GM21360 (cell line): ENCODE results near the gene FSHB.
"Not testable (repeated sequence)": the region's sequence is repeated elsewhere in the genome, so short reads cannot be mapped to it uniquely, and the experiment has no call there.

ENCODE experiments used
- ATAC-seq: cut with Tn5 transposase; IDR thresholded peaks from one replicate; pipeline ENCODE4 v1.9.1; 2021; ENCODE audit warnings: mild to moderate bottlenecking, moderate library complexity; ENCODE audit not compliant: unreplicated experiment

The FSHB gene

DNA sequence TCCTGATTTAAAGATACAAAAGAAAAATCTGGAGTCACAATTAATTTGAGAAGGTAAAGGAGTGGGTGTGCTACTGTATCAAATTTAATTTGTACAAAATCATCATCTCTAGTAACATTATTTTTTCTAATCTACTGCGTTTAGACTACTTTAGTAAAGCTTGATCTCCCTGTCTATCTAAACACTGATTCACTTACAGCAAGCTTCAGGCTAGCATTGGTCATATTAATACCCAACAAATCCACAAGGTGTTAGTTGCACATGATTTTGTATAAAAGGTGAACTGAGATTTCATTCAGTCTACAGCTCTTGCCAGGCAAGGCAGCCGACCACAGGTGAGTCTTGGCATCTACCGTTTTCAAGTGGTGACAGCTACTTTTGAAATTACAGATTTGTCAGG lies at the start of gene FSHB:
FSHB (plus strand) TSS at position 301 of the 400 bp plus-strand sequence. CDS start 889 bp downstream, outside the sequence.
- ATAC-seq: no peak

DNA sequence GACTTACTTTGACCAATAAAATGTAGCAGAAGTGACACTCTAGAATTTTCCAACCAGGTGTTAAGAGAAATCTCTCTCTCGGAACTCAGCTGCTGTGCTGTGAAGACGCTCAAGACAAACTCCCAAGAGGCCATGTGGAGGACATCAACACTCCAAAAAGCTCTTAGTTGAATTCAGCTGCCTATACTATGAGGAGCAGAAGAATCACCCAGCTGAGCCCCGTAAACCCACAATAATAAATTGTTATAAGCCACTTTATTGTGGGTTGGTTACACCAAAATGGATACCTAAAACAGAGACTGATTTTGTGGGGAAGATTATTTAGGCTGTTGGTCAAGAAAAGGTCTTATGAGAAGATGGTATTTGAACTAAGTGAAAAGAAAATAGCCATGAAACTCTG lies 44.1 kb upstream of the FSHB start:
- ATAC-seq: no peak

DNA sequence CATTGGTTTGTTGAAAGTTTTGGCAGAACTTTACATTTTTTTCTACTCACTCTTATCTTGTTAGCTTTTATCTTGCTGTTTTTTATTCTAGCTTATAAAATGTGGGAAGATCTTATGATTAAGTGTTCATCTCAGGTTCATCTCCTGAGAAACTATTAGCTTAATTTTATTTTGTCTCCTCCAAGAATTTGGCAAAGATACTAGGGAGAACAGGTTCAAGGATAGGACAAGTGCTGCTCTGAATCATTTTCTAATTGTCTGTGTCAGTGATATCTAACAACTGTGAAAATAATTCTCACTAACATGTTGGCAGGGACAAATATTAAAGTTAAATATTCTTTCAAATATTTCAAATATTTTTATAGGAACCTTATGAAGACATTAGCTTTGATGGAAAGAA lies 38.2 kb upstream of the FSHB start:
- no peak for ATAC-seq

DNA sequence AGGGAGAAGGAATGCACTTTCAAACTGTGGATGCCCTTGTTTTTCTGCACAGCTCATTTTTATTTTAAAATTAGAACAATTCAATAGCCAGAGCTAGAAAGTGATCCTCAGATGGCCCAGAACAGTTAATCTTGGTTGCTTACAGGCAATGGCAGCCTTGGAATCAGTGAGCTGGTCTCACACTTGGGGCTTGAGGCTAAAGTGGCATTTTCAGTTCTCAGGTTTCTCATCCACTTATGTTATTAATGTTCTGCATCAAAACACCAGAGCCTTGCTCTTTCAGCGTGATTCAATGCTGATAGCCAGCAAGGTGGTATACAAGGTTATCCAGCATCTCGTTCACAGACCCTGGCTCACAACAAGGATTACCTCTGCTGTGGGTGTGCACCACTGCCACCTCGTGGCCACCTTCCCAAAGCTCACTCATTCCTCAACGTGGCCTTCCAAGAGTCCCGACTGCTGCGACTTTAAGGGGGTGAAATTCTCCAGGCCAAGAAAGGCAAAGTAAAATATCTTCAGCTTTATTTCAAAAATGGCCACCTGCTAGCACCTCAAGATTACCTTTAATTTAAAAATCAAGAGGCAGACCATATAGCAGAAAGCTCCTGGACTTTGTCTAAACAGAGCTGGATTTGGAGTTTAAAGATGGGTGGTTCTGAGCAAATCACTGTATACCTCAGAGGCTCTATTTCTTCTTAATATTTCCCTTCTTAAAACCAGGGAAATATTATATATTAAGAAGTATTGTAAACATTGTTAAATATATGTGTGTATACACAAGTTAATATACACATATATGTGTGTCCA lies 34.2 kb upstream of the FSHB start:
- peak; percentile 98 for ATAC-seq

DNA sequence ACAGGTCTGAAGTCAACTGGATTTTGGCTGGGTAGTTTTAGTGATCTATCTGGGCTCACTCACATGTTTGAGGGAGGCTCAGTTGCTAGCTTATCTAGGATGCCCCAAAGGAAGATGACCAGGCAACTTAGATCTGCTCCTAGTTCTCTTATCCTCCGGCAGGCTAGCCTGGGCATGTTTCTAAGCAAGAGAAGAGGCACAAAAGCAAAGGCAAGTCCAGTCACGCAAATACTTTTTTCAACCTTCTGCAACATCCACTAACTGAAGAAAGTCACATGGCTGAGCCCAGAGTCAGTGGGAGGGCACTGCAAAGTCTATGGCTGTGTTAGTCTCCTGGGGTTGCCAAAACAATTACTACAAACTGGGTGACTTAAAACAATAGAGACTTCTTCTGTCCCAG lies 32.9 kb upstream of the FSHB start:
- ATAC-seq: no peak

DNA sequence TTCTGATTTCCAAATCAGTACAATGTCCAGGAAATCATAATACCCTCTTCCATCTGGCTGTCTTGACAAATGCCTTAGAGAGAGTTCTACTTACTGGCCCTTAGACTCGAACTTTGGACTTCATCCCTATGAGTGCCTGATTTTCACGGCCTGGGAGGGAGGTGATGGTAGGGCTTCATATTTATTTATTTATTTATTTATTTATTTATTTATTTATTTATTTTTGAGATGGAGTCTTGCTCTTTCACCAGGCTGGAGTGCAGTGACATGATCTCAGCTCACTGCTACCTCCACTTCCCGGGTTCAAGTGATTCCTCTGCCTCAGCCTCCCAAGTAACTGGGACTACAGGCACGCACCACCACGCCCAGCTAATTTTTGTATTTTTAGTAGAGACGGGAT lies 27.8 kb upstream of the FSHB start:
- ATAC-seq: not testable (repeated sequence)

DNA sequence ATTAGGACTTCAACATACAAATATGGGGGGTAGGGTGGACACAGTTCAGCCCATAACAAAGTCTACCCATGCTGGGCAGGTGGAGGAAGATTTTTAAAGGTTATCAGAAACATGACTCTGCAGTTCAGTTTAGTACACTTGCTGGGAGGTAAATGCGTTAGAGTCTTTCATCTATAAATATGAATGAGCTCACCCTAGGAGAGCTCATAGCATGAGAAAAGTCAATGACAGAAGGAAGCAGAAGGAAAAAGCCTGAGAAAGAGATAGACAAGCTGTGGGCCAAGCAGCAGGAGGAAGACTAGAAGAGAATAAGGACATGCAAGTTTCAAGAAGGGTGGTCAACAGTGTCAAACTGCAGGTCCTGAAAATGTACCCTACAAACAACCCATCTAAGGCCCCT lies 27.0 kb upstream of the FSHB start:
- no peak for ATAC-seq

DNA sequence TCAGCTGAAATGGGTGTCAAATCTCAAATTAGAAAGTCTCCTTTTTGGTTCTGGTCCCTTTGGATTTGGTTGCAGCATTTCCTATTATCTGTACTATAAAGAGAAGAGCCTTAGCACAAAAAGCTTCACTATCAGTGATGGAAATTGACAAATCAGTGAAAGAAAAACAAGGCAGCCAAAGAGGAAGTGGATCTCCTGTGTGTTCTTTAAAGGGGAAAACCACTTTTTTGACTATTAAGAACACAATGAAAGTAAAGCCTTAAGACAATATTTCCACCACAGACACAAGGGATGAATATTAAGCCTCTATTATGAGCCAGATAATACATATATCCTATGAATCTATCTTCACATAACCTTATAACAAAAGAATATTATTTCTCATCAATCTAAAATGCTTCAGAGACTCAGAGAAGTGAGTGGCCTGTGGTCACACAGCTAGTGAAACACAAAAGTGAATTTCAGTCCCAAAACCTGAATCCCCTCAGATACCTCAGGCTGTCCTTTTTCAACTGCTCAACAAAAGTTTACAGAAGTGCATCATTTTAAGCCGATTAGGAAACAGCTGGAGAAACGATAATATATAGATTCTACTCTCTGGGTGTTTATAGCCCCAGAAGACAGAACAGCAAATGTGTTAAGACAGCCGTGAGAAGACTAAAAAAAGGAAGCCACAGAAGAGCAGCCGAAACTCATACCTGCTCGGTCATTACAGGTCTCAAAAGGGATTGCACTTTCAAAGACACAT lies 24.4 kb upstream of the FSHB start:
- peak; percentile 90 for ATAC-seq

DNA sequence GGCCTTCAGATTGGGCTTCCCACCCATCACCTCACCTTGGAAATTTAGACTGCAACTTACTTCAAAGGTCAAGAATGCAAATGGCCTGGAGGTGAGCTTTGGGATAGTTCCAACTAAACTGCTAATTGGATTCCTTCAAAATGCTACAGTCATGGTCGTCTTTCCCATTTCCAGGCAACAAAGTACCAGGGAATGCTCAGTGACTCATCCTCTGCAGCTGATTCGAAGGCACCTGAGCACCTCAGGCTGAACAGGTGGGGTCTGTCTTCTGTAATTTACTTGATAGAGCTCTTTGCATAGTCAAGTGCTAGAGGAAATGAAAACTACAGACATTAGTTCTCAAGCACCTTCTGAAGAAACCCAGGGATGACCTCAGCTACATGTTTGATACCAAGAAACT lies 20.5 kb upstream of the FSHB start:
- ATAC-seq: no peak

DNA sequence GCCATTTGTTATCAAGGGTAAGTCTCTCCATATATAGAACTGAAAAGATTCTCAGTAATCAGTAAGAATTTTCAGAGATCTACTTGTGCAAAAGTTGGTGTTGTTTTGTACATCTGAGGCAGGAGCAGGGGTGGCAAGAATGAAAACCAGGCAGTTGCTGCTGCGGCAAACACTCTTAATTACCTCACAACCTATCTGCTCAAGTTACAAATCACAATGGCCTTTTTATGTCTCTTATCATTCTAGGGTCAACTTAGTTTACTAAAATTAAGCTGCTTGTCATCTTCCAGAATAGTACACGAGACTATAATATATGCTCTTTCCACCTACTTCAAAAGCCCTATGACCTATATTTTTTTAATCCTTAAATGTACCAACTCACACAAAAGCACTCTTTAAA lies 14.3 kb upstream of the FSHB start:
- ATAC-seq: no peak

DNA sequence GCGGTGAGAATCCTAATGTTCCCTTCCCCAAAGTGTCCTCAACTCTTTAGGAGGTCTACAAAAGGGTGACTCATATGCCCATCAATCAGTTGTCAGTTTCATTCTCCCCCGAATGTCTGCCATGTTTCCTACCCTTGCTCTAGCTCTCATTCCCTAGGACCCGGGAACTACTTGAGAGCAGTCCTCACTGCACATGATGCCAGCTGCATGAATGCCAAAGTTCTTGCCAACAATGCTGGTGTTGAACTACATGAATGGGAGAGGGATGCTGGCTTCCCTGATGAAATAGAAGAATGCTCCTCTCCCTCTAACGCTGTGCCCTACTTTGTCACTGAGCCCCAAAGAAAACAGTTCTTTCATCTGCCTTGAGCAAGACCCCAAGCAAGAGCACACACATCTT lies 12.5 kb upstream of the FSHB start:
- ATAC-seq: no peak

DNA sequence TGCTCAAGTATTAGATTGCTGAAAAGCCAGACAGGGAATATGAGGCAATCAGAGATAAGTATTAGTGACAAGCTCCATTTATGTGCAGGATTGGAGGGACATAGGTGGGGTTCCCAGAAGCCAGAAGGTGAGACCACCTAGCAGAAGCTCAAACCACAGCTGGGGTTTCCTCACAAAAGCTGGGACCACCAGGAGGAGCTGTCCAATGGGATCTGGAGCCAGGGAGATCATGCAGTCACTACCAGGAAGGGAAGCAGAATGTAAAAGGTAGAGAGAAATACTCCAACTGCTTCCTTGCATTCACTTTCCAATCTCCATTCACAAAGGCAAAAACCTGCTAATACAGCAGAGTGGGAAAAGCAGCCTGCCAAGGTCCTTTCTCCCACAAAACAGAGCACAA lies 5.2 kb upstream of the FSHB start:
- ATAC-seq: no peak

DNA sequence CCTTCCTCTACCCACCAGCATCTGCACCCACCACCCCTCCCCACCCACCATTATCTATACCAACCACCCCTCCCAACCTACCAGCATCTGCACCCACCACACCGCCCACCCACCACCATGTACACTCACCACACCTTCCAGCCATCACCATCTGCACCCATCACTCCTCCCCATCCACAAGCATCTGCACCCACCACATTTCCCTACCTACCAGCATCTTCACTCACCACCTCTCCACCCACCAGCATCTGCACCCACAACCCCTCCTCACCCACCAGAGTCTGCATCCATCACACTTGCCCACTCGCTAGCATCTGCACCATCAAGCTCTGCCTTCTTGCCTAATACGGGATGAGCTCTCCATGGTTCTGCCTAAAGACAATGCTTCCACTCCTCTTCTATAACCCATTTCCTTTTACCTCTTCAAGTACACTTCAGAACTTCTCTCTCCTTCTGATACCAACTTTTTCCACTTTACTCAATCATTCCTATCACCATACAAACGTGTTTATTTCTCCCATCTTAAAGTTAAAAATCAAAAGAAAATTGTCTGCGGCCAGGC lies 2.4 kb upstream of the FSHB start:
- no peak for ATAC-seq

DNA sequence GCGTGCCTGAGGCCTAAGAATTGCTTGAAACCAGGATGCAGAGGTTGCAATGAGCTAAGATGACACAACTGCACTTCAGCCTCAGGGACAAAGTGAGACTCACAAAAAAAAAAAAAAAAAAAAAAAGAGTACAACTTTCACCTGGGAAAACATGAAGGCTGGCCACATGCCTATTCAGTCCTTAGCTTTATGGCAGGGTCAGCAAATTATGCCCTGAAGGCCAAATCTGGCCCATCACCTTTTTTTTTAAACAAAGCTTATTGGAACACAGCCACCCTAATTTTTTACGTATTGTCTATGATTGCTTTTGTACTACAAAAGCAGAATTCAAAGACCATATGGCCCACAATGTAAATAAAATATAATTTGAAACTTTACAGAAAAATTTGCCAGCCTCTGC lies 8.2 kb downstream of the FSHB start:
- ATAC-seq: no peak

DNA sequence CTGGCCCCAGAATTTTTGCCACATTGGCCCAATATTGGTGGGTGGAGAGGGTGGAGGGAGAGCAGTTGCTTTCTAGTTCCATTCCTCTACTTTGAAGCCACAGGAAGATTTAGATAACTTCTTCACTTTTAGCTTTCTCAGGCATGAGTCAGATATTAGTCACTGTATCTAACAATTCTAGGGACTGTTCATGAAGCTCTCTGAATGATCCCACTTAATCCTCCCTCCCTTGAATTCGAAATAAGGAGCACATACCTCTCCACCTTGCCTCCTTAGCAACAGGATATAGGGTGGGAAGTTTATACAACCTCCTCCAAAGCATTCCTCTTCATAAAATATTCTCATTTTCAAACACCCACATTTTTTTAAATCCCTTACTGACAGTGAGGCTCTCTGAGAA lies 13.5 kb downstream of the FSHB start:
- ATAC-seq: no peak

DNA sequence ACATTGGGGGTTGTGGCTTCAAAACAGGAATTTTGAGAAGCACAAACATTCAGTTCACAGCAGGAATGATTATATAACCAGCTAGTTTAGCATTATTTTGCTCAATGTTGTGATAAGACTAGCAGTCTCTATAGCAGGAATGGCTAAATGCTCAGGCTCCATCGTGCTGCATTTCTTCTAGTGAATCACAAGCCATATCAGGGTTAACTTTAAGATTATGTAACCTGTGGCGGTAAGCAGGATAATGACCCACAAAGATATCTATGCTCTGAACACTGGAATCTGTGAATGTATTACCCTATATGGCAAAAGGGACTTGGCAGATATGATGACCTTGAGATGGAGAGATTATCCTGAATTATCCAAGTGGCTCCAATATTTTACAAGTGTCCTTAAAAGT lies 14.8 kb downstream of the FSHB start:
- no peak for ATAC-seq

DNA sequence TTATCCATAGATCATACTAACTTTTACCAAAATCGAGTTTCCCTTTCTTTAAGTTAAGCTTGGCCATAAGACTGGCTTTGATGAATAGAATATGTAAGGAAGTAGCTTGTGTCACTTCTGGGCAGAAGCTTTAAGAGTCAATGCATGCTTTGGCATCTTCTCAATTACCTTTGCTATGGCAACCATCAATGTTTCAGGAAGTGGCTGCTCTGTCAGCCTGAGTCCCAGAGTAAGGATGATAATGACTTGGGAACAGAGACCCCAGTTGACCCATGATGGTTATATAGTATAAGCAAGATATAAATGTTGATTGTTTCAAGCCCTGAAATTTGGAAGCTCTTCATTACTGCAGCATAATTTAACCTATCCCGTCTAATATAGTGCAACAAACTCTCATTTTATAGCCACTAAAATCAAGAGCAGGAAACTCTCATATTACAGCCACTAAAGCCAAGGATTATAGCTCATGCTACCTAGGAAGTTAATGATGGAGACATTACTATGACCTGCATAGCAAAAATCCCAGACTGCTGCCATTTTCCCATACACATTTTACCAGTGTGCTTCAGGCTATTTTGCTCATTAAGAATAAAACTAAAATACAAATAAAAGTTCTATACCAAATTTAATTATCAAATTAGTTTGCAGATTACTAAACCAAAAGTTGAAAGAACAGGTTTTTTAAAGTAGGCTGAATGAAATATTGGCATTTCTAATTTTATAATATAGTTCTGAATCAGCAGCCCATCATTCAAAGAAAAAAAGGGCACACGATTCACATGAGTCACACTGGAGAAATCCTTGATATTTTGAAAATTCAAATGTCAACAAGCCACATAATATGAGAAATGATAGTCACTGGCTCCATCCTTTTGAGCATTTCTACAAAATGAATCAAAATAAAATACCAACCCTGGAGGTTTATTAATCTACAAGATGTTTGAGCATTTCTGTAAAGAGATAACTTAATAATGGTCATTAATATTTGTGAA lies 23.8 kb downstream of the FSHB start:
- no peak for ATAC-seq

DNA sequence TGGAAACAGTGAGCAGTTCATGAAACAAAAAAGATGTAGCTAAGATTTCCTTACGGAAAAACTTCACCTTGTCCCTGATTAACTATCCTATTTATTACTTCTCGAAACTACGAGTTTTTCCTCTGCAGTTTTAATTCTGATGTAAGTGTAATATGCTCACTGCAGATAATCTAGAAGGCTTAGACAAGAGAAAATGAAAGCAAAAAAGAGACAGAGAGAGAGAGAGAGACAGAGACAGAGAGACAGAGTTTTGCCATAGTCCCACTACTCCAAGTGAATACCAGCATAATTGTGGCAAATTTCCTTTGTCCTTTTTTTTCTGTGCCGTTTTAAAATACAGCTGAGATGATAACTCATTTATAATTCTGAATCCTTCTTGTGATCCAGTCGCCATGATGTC lies 24.8 kb downstream of the FSHB start:
- no peak for ATAC-seq

DNA sequence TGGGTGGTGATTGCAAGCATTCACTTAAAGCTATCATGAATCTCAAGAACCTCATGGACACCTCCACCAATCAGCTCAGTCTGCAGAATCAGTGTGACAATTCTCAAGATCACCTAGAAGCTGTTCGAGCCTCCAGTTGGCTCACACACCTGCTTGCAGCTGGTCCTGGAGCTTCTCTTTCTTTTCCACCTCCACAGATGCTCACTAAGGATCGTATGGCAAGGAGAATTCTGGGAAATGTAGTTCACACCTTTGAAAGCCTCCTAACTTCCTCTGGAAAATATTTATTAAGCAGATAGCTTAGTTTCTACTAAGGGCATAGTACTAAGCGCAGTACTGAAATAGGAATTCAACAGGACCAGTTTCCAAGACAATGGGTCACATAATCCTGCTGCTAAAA lies 26.2 kb downstream of the FSHB start:
- ATAC-seq: no peak

DNA sequence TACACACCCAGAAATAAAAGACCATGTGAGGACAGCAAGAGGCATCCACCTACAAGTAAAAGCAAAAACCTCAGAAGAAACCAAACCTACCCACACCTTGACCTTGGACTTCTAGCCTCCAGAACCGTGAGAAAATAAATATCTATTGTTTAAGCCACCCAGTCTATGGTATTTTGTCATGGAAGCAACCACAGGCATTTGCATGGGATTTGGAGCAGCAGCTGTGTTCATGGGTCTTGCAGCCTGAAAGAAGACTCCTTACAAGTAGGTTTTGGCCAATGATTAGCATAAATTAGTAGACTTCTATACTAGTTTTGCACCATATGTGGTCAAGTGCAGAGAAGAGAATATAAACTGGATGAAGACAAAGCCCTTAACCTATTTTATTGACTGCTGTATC lies 27.9 kb downstream of the FSHB start:
- ATAC-seq: no peak

DNA sequence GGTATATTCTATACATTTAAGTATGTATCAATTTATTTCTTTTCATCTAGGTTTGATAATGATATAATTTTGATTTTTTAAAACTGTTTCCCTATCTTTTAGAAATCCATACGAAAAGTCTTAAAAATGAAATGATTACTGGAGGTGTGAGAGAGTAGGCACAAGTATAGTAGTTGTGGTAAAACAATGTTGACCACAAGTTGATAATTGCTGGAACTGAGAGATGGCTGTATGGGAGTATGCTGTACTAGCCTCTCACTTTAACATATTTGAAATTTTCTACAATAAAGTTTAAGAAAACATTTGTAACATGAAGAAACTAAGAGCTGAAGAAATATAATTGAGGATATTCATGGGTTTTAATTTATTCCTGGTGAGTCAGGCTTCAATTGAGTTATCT lies 30.0 kb downstream of the FSHB start:
- no peak for ATAC-seq
